OCI-LY1 (cell line): ENCODE measurements around the gene C1QTNF7.

Experiments used
- H2AFZ ChIP-seq: fragments of 200-600 bp; sonication (generic), shearing (Covaris generic); 2 replicates; pipeline ENCODE4 v1.6.0; 2014; ENCODE audit warnings: antibody characterized with exemption, mild to moderate bottlenecking, low read length
- H3F3A ChIP-seq: fragments of 200-600 bp; sonication (generic), shearing (Covaris generic); 2 replicates; pipeline ENCODE4 v1.6.0; 2014; ENCODE audit warnings: mild to moderate bottlenecking, antibody characterized with exemption, low read length, moderate library complexity; ENCODE audit not compliant: insufficient read depth
- H3K27ac ChIP-seq: fragments of 200-600 bp; sonication (generic); 2 replicates; pipeline ENCODE4 v1.5.1; 2014; ENCODE audit warnings: low read length, mixed run types, mild to moderate bottlenecking, low read depth; ENCODE audit not compliant: poor library complexity, severe bottlenecking
- H3K27me3 ChIP-seq: fragments of 200-600 bp; sonication (generic); 2 replicates; pipeline ENCODE4 v1.6.0; 2014; ENCODE audit warnings: antibody characterized with exemption, mild to moderate bottlenecking, low read length, moderate library complexity; ENCODE audit not compliant: insufficient read depth
- H3K36me3 ChIP-seq: fragments of 200-600 bp; sonication (generic); 2 replicates; pipeline ENCODE4 v1.6.1; 2014; ENCODE audit warnings: mild to moderate bottlenecking, antibody characterized with exemption, low read length, moderate library complexity, mixed read lengths; ENCODE audit not compliant: insufficient read depth
- H3K4me1 ChIP-seq: fragments of 200-600 bp; sonication (generic); 2 replicates; pipeline ENCODE4 v1.5.1; 2014; ENCODE audit warnings: mild to moderate bottlenecking, low read length, moderate library complexity; ENCODE audit not compliant: insufficient read depth, severe bottlenecking
- H3K4me2 ChIP-seq: fragments of 200-600 bp; sonication (generic), shearing (Covaris generic); 2 replicates; pipeline ENCODE4 v1.6.1; 2014; ENCODE audit warnings: low read length
- H3K4me3 ChIP-seq: fragments of 200-600 bp; sonication (generic); 2 replicates; pipeline ENCODE4 v1.5.1; 2014; ENCODE audit warnings: low read length, low read depth, mild to moderate bottlenecking, mixed read lengths; ENCODE audit not compliant: poor library complexity, severe bottlenecking
- H3K79me2 ChIP-seq: fragments of 200-600 bp; shearing (Covaris generic); 2 replicates; pipeline ENCODE4 v1.6.1; 2016; ENCODE audit warnings: mixed run types, low read length, mixed read lengths; ENCODE audit not compliant: insufficient read depth
- H3K9ac ChIP-seq: fragments of 200-600 bp; sonication (generic), shearing (Covaris generic); 2 replicates; pipeline ENCODE4 v1.6.1; 2014; ENCODE audit warnings: mild to moderate bottlenecking, low read length, mixed read lengths
- H3K9me2 ChIP-seq: fragments of 200-600 bp; sonication (generic), shearing (Covaris generic); 2 replicates; pipeline ENCODE4 v1.6.1; 2014; ENCODE audit warnings: low read depth, mild to moderate bottlenecking, low read length, mixed read lengths
- H3K9me3 ChIP-seq: fragments of 200-600 bp; shearing (Covaris generic); 2 replicates; pipeline ENCODE4 v1.6.1; 2014; ENCODE audit warnings: low read length, mixed read lengths
- H4K20me1 ChIP-seq: fragments of 200-600 bp; sonication (generic), shearing (Covaris generic); 2 replicates; pipeline ENCODE4 v1.6.0; 2016; ENCODE audit warnings: mild to moderate bottlenecking, low read length; ENCODE audit not compliant: insufficient read depth
- CTCF ChIP-seq: fragments of 200-600 bp; sonication (generic), shearing (Covaris generic); IDR thresholded peaks from 2 replicates; pipeline ENCODE4 v1.5.1; 2017; ENCODE audit warnings: mild to moderate bottlenecking, antibody characterized with exemption, low read length, moderate library complexity, mixed read lengths
- EZH2 ChIP-seq: fragments of 200-600 bp; sonication (generic), shearing (Covaris generic); IDR thresholded peaks from 2 replicates; pipeline ENCODE4 v1.8.0; 2017; ENCODE audit warnings: borderline replicate concordance, mixed run types, mild to moderate bottlenecking, antibody characterized with exemption, low read length, moderate library complexity, mixed read lengths

Gene C1QTNF7

DNA sequence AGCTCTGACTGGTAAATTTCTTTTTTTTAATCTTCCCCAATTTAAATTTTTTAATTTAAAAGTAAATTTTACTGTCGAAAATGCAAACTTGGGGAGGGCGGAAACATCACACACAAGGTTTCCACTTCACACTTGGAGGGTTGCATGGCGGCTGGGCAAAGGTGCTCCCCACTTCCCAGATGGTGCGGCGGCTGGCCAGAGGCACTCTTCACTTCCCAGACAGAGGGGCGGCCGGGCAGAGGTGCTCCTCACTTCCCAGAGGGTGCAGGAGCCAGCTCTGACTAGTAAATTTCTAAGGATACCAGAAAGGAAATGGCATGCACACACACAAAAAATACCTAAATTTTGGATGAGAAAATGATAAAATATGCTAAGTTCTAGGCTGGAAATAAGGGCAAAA, 16.4 kb downstream of the C1QTNF7 start:
- no peak overlapping the region for H3K4me3 ChIP-seq
- H3K36me3 ChIP-seq = no peaks in the 10 kb centered on the region
- H3K9ac ChIP-seq = no peak overlapping the region
- no peaks in the 10 kb centered on the region for H3K79me2 ChIP-seq
- no peaks in the 10 kb centered on the region for H3F3A ChIP-seq
- no peaks in the 10 kb centered on the region for H3K9me2 ChIP-seq
- H3K27ac ChIP-seq = no peak overlapping the region
- no peak overlapping the region for H2AFZ ChIP-seq
- H3K9me3 ChIP-seq = no peaks in the 10 kb centered on the region
- H4K20me1 ChIP-seq = no peaks in the 10 kb centered on the region
- no peaks in the 10 kb centered on the region for H3K27me3 ChIP-seq
- no peak overlapping the region for H3K4me2 ChIP-seq
- TF ChIP-seq CTCF = no peak
- TF ChIP-seq EZH2 = no peak
- no peaks in the 10 kb centered on the region for H3K4me1 ChIP-seq

DNA sequence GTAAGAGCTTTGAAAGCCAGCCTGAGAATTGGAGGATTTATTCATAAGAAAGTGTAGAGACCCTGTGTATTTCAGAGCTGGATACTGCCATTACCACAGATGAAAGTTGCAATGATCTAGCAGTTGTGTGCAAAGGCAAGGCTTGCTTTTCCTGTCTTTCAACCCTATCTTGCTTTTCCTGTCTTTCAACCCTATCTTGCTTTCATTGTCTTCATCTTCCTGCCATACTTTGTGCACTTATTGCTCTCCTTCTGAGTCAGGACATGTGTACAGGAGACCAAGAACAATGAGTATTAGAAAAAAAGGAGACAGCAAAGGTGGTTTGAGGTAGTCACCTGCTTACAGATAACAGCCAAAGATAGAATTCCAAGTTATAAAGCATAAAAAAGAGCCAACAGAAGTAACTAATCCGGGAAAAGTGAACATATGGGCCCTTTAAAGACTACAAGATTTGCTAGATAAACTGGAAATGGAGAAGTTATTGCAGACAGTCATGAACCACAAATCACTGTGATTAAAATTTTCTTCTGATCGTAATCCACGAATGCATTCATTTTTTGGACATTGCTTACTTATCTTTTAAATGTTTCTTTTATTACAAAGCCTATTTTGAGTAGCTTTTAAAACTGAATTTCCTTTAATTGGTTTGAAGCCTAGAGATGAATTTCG, 17.2 kb downstream of the C1QTNF7 start:
- Histone ChIP-seq H3K9me2 (no peaks in the 10 kb centered on the region), H4K20me1 (no peaks in the 10 kb centered on the region), H3K79me2 (no peaks in the 10 kb centered on the region), H3K4me2 (no peak overlapping the region), H3K4me3 (no peak overlapping the region), H2AFZ (no peak overlapping the region), H3K27ac (no peak overlapping the region), H3K27me3 (no peaks in the 10 kb centered on the region), H3F3A (no peaks in the 10 kb centered on the region), H3K9ac (no peak overlapping the region), H3K9me3 (no peaks in the 10 kb centered on the region), H3K36me3 (no peaks in the 10 kb centered on the region), H3K4me1 (no peaks in the 10 kb centered on the region)
- TF ChIP-seq CTCF = no peak
- TF ChIP-seq EZH2 = no peak

- H3K79me2 ChIP-seq = no peaks in the 10 kb centered on the region
- no peaks in the 10 kb centered on the region for H3K9me3 ChIP-seq
- H3K4me2 ChIP-seq = no peak overlapping the region
- no peak overlapping the region for H3K4me3 ChIP-seq
- H3K4me1 ChIP-seq = no peaks in the 10 kb centered on the region
- no peak overlapping the region for H3K27ac ChIP-seq
- TF ChIP-seq EZH2 = no peak
- TF ChIP-seq CTCF = no peak
- no peaks in the 10 kb centered on the region for H4K20me1 ChIP-seq
- no peaks in the 10 kb centered on the region for H3K9me2 ChIP-seq
- no peak overlapping the region for H2AFZ ChIP-seq
- no peaks in the 10 kb centered on the region for H3K36me3 ChIP-seq
- no peaks in the 10 kb centered on the region for H3K27me3 ChIP-seq
- H3F3A ChIP-seq = no peaks in the 10 kb centered on the region
- no peak overlapping the region for H3K9ac ChIP-seq
These were observed 23.5 kb downstream of the C1QTNF7 start for GRCh38 chr4:15451181-15451865.
